DMS79 (cell line): Measurements from ENCODE around the gene LCP2.

Source experiments
- DNase-seq: peaks from one replicate; lab custom pipeline; 2025; lab: John Stamatoyannopoulos, UW

The LCP2 gene

DNA sequence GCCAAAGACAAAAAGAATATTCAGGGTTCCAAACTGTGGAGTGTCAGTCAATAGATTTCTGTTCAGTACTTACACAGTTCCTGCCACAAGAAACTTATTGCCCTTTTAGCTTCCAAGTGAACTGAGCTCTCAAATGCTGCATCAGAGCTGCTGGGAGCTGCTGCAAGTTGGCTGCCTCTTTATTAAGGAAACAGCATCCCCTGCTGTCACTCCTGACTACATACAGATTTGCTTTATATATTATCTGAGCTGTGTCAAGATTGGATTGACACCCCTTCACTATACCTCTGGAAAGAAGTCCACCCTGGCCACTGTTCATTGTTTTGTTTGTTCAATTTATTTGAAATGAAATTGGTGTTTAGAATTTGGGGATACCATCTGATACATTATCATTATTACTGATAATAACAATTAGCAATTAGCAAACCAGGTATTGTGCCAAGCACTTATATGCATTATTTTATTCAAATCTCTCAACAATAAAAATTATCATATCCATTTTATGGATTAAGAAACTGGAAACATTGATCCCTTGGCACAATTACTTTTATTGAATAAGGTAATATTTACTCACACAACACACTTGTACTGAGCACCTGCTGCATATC, 81.2 kb downstream of the LCP2 start:
- DNase-seq = no peak

GRCh38 chr5:170211575-170212334, 85.8 kb downstream of the LCP2 start:
- DNase-seq = no peak

- no peak for DNase-seq
Measured at GRCh38 chr5:170206958-170207357, 90.6 kb downstream of the LCP2 start.

DNA sequence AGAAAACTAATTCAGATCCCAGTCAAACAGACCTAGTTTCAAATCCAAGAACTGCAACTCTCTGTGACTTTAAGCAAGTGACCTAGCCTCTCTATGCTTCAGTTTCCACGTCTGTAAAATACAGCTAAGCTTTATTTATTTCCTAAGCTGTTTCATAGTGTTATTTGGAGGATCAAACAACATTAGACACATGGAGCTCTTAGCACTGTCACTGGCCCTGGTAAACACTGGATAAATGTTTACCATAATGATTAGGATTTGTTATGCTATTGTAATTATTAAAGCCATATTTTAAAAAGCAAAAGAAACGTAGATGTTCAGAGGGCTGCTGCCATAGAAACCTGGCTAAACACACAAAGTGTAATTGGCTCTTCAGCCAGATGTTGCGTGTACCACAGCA, 91.4 kb downstream of the LCP2 start:
- no peak for DNase-seq

- no peak for DNase-seq
Measured at GRCh38 chr5:170204202-170204601, 93.4 kb downstream of the LCP2 start.

DNA sequence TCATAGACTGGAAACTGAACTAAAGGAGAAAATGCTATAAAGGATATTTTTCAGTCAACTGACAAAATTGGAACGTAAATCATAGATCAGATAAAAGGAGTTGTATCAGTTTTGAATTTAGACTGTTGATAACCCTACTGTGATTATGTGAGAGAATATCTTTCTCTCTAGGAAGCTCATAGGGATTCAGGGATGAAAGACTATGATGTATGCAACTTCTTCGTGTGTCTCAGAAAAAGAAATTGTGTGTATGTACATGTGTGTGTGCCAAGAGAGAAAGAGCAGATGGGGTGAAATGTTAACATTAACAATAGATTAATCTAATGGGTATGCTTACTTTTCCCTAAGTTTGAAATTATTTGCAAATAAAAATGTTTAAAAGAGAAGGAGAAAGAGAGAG, 95.5 kb downstream of the LCP2 start:
- DNase-seq = no peak

- DNase-seq = no peak
Measured at GRCh38 chr5:170201311-170201710, 96.3 kb downstream of the LCP2 start.

DNA sequence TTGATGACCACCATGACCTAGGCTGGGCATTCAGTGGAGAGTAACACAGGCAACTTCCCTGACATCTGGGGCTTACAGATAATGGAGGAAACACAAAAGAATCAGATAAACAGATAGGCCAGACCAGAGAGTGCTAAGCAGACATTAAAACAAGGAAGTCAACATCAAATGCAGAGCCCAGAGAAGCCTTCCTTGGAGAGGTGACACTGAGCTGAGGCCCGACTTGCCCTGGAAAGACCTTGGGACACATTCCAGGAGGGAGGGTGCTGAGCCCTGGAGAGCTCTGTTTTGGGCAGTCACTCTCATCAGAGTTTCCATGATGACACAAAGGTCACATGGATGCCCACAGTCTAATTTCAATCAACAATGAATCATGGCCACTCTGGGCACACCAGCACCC, 96.7 kb downstream of the LCP2 start:
- DNase-seq = no peak
